ENCODE results near the gene MEGF11. TPM values are rescaled to one million over a fixed set of nuclear protein-coding genes. Genes with fewer than 3 reads are reported as not detected.

Gene MEGF11
- total RNA-seq, 2 donors from 2014 or later, result 0.05 TPM; not detected in 1

GRCh38 chr15:66157507-66157906 lies 96.0 kb downstream of the MEGF11 start:
- DNase-seq (ENCODE audit: low spot score), result no peak
- intact Hi-C loops (cut with DNase I), result no loop called here

GRCh38 chr15:66156310-66156975 lies 97.1 kb downstream of the MEGF11 start:
- DNase-seq (ENCODE audit: low spot score), result no peak
- intact Hi-C loops (cut with DNase I), result no loop called here

GRCh38 chr15:66155065-66155464 lies 98.5 kb downstream of the MEGF11 start:
- intact Hi-C loops (cut with DNase I), result no loop called here
- no peak for DNase-seq (ENCODE audit: low spot score)

- no peak for DNase-seq (ENCODE audit: low spot score)
These were observed 99.0 kb downstream of the MEGF11 start for GRCh38 chr15:66154581-66154980.

GRCh38 chr15:66153549-66154415 lies 99.8 kb downstream of the MEGF11 start:
- intact Hi-C loops (cut with DNase I), result no loop called here
- no peak for DNase-seq (ENCODE audit: low spot score)

More at GRCh38 chr15:66154581-66154980, 99.0 kb downstream of the MEGF11 start:
- intact Hi-C loops (cut with DNase I), result no loop called here

- intact Hi-C loops (cut with DNase I), result no loop called here
- DNase-seq (ENCODE audit: low spot score), result no peak
These were observed 100.9 kb downstream of the MEGF11 start for GRCh38 chr15:66152650-66153049.

- intact Hi-C loops (cut with DNase I), result no loop called here
- no peak for DNase-seq (ENCODE audit: low spot score)
These were observed 101.7 kb downstream of the MEGF11 start for GRCh38 chr15:66151809-66152208.

GRCh38 chr15:66149871-66150270 lies 103.7 kb downstream of the MEGF11 start:
- intact Hi-C loops (cut with DNase I), result no loop called here

GRCh38 chr15:66148187-66148586 lies 105.4 kb downstream of the MEGF11 start:
- DNase-seq (ENCODE audit: low spot score), result no peak
- intact Hi-C loops (cut with DNase I), result no loop called here

More at GRCh38 chr15:66149871-66150270, 103.7 kb downstream of the MEGF11 start:
- no peak for DNase-seq (ENCODE audit: low spot score)

- intact Hi-C loops (cut with DNase I), result no loop called here
- DNase-seq (ENCODE audit: low spot score), result no peak
These were observed 106.1 kb downstream of the MEGF11 start for GRCh38 chr15:66147440-66147839.

GRCh38 chr15:66145726-66146182 lies 107.8 kb downstream of the MEGF11 start:
- DNase-seq (ENCODE audit: low spot score), result no peak
- intact Hi-C loops (cut with DNase I), result no loop called here

GRCh38 chr15:66144978-66145725 lies 108.4 kb downstream of the MEGF11 start:
- intact Hi-C loops (cut with DNase I), result loop anchor here in 1 of 2 donors (1.0 kb wide), 1 partner anchor 42 kb away; no protein-coding TSS in a partner anchor
- no peak for DNase-seq (ENCODE audit: low spot score)

- no peak for DNase-seq (ENCODE audit: low spot score)
- intact Hi-C loops (cut with DNase I), result no loop called here
These were observed 111.3 kb downstream of the MEGF11 start for GRCh38 chr15:66142285-66142684.

- intact Hi-C loops (cut with DNase I), result no loop called here
- DNase-seq (ENCODE audit: low spot score), result no peak
These were observed 113.9 kb downstream of the MEGF11 start for GRCh38 chr15:66139591-66140207.

- intact Hi-C loops (cut with DNase I), result no loop called here
- no peak for DNase-seq (ENCODE audit: low spot score)
These were observed 114.5 kb downstream of the MEGF11 start for GRCh38 chr15:66138892-66139590.

- intact Hi-C loops (cut with DNase I), result no loop called here
- DNase-seq (ENCODE audit: low spot score), result no peak
These were observed 115.3 kb downstream of the MEGF11 start for GRCh38 chr15:66138096-66138783.

- intact Hi-C loops (cut with DNase I), result no loop called here
- DNase-seq (ENCODE audit: low spot score), result no peak
These were observed 116.6 kb downstream of the MEGF11 start for GRCh38 chr15:66136948-66137347.

GRCh38 chr15:66135664-66136063 lies 117.9 kb downstream of the MEGF11 start:
- intact Hi-C loops (cut with DNase I), result no loop called here
- no peak for DNase-seq (ENCODE audit: low spot score)
